ENCODE results near the gene CNST.
"Not testable (repeated sequence)": the region's sequence is repeated elsewhere in the genome, so short reads cannot be mapped to it uniquely, and the experiment has no call there.

CNST gene

GRCh38 chr1:246680696-246681130, 114.5 kb downstream of the CNST start:
- Histone ChIP-seq H3K4me1 (ENCODE audit: control insufficient read depth, insufficient read depth, low read length) (peaks cover 12% of the 10 kb centered on the region), H3K4me3 (ENCODE audit: low read length) (no peak overlapping the region), H3K9me3 (ENCODE audit: control insufficient read depth, low read length) (no peaks in the 10 kb centered on the region), H3K9ac (ENCODE audit: low read length) (no peak overlapping the region), H3K27me3 (replicated peaks; ENCODE audit: control insufficient read depth, insufficient read depth, low read length) (no peaks in the 10 kb centered on the region), H3K36me3 (ENCODE audit: control insufficient read depth, insufficient read depth, low read length, severe bottlenecking) (no peaks in the 10 kb centered on the region)
- DNase-seq (ENCODE audit: low read depth) = no peak

- no peaks in the 10 kb centered on the region for H3K36me3 ChIP-seq (ENCODE audit: control insufficient read depth, insufficient read depth, low read length, severe bottlenecking)
- H3K27me3 ChIP-seq (replicated peaks; ENCODE audit: control insufficient read depth, insufficient read depth, low read length) = no peaks in the 10 kb centered on the region
- no peak for DNase-seq (ENCODE audit: low read depth)
- H3K4me3 ChIP-seq (ENCODE audit: low read length) = no peak overlapping the region
- no peak overlapping the region for H3K9ac ChIP-seq (ENCODE audit: low read length)
- H3K4me1 ChIP-seq (ENCODE audit: control insufficient read depth, insufficient read depth, low read length) = peaks cover 12% of the 10 kb centered on the region
- H3K9me3 ChIP-seq (ENCODE audit: control insufficient read depth, low read length) = no peaks in the 10 kb centered on the region
Measured at GRCh38 chr1:246681900-246682895, 115.9 kb downstream of the CNST start.

DNA sequence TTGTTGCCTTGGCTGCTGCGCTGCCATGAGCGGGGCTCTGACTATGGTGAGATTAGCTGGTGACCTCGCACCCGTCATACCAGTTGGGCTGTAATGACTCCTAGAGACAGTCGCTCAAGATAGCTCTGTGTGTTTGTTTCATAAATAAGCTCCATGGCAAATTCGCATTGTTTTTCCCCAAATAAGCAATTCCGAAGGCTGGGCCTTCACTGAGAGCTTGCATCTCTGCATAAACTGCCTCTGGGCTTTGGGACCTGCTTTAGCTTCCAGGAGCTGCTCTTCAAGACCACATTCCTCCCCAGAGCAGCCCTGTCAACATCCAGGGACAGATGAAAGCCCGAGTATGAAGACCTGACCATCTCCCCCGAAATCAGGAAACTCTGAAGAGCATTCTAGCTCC, 117.3 kb downstream of the CNST start:
- Histone ChIP-seq H3K4me3 (ENCODE audit: low read length) (no peak overlapping the region), H3K36me3 (ENCODE audit: control insufficient read depth, insufficient read depth, low read length, severe bottlenecking) (no peaks in the 10 kb centered on the region), H3K9ac (ENCODE audit: low read length) (no peak overlapping the region), H3K9me3 (ENCODE audit: control insufficient read depth, low read length) (no peaks in the 10 kb centered on the region), H3K27me3 (replicated peaks; ENCODE audit: control insufficient read depth, insufficient read depth, low read length) (no peaks in the 10 kb centered on the region), H3K4me1 (ENCODE audit: control insufficient read depth, insufficient read depth, low read length) (peaks cover 7% of the 10 kb centered on the region)
- no peak for DNase-seq (ENCODE audit: low read depth)

GRCh38 chr1:246687002-246687401, 120.7 kb downstream of the CNST start:
- Histone ChIP-seq H3K9me3 (ENCODE audit: control insufficient read depth, low read length) (no peaks in the 10 kb centered on the region), H3K4me1 (ENCODE audit: control insufficient read depth, insufficient read depth, low read length) (peaks cover 8% of the 10 kb centered on the region), H3K4me3 (ENCODE audit: low read length) (no peak overlapping the region), H3K27me3 (replicated peaks; ENCODE audit: control insufficient read depth, insufficient read depth, low read length) (no peaks in the 10 kb centered on the region), H3K9ac (ENCODE audit: low read length) (no peak overlapping the region), H3K36me3 (ENCODE audit: control insufficient read depth, insufficient read depth, low read length, severe bottlenecking) (no peaks in the 10 kb centered on the region)
- DNase-seq (ENCODE audit: low read depth) = no peak

DNA sequence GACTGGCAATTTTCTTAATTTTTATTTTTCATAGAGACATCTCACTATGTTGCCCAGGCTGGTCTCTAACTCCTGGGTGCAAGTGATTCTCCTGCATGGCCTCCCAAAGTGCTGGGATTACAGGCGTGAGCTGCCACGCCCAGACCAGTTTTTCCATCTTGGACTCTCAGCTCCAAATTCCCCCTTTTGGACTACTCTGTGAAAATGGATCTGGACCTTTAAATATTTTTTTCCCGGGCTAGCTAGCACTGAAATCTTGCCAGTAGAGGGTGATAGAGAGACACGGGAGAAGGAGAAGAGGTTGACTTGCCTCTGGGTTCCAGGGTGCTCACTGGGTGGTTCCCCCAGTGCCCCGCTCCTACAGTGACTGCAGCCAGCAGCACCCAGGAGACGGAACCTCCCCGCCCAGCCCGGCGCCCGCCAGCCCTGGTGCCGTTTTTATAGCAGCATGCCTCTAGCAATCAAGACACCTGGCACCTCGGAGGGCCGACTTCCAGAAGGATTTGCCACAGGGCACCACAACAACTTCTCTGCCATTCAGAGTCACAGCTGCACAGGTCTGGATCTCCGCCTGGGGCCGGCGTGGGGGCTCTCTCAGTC, 123.3 kb downstream of the CNST start:
- Histone ChIP-seq H3K4me1 (ENCODE audit: control insufficient read depth, insufficient read depth, low read length) (peaks cover 7% of the 10 kb centered on the region), H3K36me3 (ENCODE audit: control insufficient read depth, insufficient read depth, low read length, severe bottlenecking) (no peaks in the 10 kb centered on the region), H3K9ac (ENCODE audit: low read length) (peak overlapping the region; percentile 42), H3K9me3 (ENCODE audit: control insufficient read depth, low read length) (no peaks in the 10 kb centered on the region), H3K4me3 (ENCODE audit: low read length) (peak overlapping the region; percentile 70), H3K27me3 (replicated peaks; ENCODE audit: control insufficient read depth, insufficient read depth, low read length) (no peaks in the 10 kb centered on the region)
- DNase-seq (ENCODE audit: low read depth) = peak; percentile 96

DNA sequence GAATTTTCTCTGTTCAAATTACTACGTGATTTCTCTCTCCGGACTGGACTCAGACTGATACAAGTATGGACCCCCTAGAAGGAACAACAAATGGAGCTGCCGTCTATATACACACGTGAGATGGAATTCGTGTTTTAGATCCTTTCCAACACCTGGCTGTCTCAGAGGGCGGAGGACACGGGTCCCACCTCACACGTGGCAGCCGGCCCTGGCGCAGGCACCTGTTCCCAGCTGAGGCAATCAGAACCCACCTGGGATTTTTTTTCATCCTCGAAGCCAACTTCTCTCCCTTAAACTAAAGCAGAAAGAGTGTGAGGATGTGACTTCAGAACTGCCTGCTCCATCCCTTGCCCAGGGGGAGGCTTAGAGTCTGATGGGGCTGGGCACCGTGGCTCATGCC, 123.8 kb downstream of the CNST start:
- Histone ChIP-seq H3K9me3 (ENCODE audit: control insufficient read depth, low read length) (no peaks in the 10 kb centered on the region), H3K4me1 (ENCODE audit: control insufficient read depth, insufficient read depth, low read length) (peaks cover 7% of the 10 kb centered on the region), H3K36me3 (ENCODE audit: control insufficient read depth, insufficient read depth, low read length, severe bottlenecking) (no peaks in the 10 kb centered on the region), H3K4me3 (ENCODE audit: low read length) (no peak overlapping the region), H3K9ac (ENCODE audit: low read length) (peak overlapping the region; percentile 42), H3K27me3 (replicated peaks; ENCODE audit: control insufficient read depth, insufficient read depth, low read length) (no peaks in the 10 kb centered on the region)
- DNase-seq (ENCODE audit: low read depth) = no peak

GRCh38 chr1:246691622-246692495, 125.6 kb downstream of the CNST start:
- Histone ChIP-seq H3K4me3 (ENCODE audit: low read length) (no peak overlapping the region), H3K9me3 (ENCODE audit: control insufficient read depth, low read length) (no peaks in the 10 kb centered on the region), H3K4me1 (ENCODE audit: control insufficient read depth, insufficient read depth, low read length) (peaks cover 9% of the 10 kb centered on the region), H3K9ac (ENCODE audit: low read length) (peak overlapping the region; percentile 47), H3K27me3 (replicated peaks; ENCODE audit: control insufficient read depth, insufficient read depth, low read length) (no peaks in the 10 kb centered on the region), H3K36me3 (ENCODE audit: control insufficient read depth, insufficient read depth, low read length, severe bottlenecking) (no peaks in the 10 kb centered on the region)
- no peak for DNase-seq (ENCODE audit: low read depth)

DNA sequence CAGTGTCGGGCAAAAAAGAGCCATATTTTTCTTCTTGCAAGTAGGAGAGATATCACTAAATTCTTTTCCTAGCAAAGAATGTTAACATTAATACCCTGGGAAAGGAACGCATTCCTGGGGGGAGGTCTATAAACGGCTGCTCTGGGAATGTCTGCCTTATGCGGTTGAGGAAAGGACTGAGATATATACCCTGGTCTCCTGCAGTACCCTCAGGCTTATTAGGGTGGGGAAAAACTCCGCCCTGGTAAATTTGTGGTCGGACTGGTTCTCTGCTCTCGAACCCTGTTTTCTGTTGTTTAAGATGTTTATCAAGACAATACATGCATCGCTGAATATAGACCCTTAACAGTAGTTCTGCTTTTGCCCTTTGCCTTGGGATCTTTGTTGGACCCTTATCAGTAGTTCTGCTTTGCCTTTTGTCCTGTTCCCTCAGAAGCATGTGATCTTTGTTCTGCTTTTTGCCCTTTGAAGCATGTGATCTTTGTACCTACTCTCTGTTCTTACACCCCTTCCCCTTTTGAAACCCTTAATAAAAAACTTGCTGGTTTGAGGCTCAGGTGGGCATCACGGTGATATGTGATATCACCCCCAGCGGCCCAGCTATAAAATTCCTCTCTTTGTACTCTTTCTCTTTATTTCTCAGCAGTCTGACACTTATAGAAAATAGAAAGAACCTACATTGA, 128.1 kb downstream of the CNST start:
- not testable (repeated sequence) for H3K4me3 ChIP-seq (ENCODE audit: low read length); DNase-seq (ENCODE audit: low read depth); H3K27me3 ChIP-seq (replicated peaks; ENCODE audit: control insufficient read depth, insufficient read depth, low read length); H3K36me3 ChIP-seq (ENCODE audit: control insufficient read depth, insufficient read depth, low read length, severe bottlenecking); H3K9me3 ChIP-seq (ENCODE audit: control insufficient read depth, low read length); H3K9ac ChIP-seq (ENCODE audit: low read length)
- H3K4me1 ChIP-seq (ENCODE audit: control insufficient read depth, insufficient read depth, low read length) = peaks cover 17% of the 10 kb centered on the region

- Histone ChIP-seq H3K9me3 (ENCODE audit: control insufficient read depth, low read length) (no peaks in the 10 kb centered on the region), H3K27me3 (replicated peaks; ENCODE audit: control insufficient read depth, insufficient read depth, low read length) (no peaks in the 10 kb centered on the region), H3K9ac (ENCODE audit: low read length) (no peak overlapping the region), H3K4me3 (ENCODE audit: low read length) (no peak overlapping the region), H3K36me3 (ENCODE audit: control insufficient read depth, insufficient read depth, low read length, severe bottlenecking) (no peaks in the 10 kb centered on the region), H3K4me1 (ENCODE audit: control insufficient read depth, insufficient read depth, low read length) (peaks cover 17% of the 10 kb centered on the region)
- DNase-seq (ENCODE audit: low read depth) = no peak
Measured at GRCh38 chr1:246695136-246695535, 128.9 kb downstream of the CNST start.

- no peak overlapping the region for H3K9ac ChIP-seq (ENCODE audit: low read length)
- no peaks in the 10 kb centered on the region for H3K9me3 ChIP-seq (ENCODE audit: control insufficient read depth, low read length)
- no peak overlapping the region for H3K4me3 ChIP-seq (ENCODE audit: low read length)
- no peaks in the 10 kb centered on the region for H3K36me3 ChIP-seq (ENCODE audit: control insufficient read depth, insufficient read depth, low read length, severe bottlenecking)
- no peak for DNase-seq (ENCODE audit: low read depth)
- peaks cover 17% of the 10 kb centered on the region for H3K4me1 ChIP-seq (ENCODE audit: control insufficient read depth, insufficient read depth, low read length)
- H3K27me3 ChIP-seq (replicated peaks; ENCODE audit: control insufficient read depth, insufficient read depth, low read length) = no peaks in the 10 kb centered on the region
Measured at GRCh38 chr1:246695666-246696065, 129.4 kb downstream of the CNST start.

Data from adipocyte (in vitro differentiated cells).